Activated gamma-delta T cell (primary cell): ENCODE data around the gene ZSCAN18.

ENCODE experiments used
- DNase-seq: peaks from one replicate; lab custom pipeline; 2025; lab: John Stamatoyannopoulos, UW

The ZSCAN18 gene

GRCh38 chr19:58044886-58045285 is 53.1 kb downstream of the ZSCAN18 start:
- DNase-seq, result no peak

GRCh38 chr19:58044391-58044790 is 53.6 kb downstream of the ZSCAN18 start:
- DNase-seq, result no peak

- no peak for DNase-seq
Measured at GRCh38 chr19:58042495-58043340, 55.3 kb downstream of the ZSCAN18 start.

GRCh38 chr19:58040751-58041525 is 57.1 kb downstream of the ZSCAN18 start:
- no peak for DNase-seq

- no peak for DNase-seq
Measured at GRCh38 chr19:58038688-58039204, 59.3 kb downstream of the ZSCAN18 start.

- DNase-seq, result no peak
Measured at GRCh38 chr19:58037927-58038687, 59.9 kb downstream of the ZSCAN18 start.

GRCh38 chr19:58035863-58036262 is 62.2 kb downstream of the ZSCAN18 start:
- DNase-seq, result no peak

- no peak for DNase-seq
Measured at GRCh38 chr19:58034477-58034793, 63.6 kb downstream of the ZSCAN18 start.
